Measurements from ENCODE around the gene TMEM235. TPM values are rescaled to one million over a fixed set of nuclear protein-coding genes. Genes with fewer than 3 reads are reported as not detected.
A peak's percentile ranks its signal among the peaks of the same experiment; 100 is the strongest.

The TMEM235 gene
- total and polyA plus RNA-seq, 5 donors: not detected

GRCh38 chr17:78276098-78276887 lies 44.9 kb downstream of the TMEM235 start:
- DNase-seq: no peak
- no peaks in the 10 kb centered on the region for H3K9me3 ChIP-seq (ENCODE audit: control insufficient read depth, low read length)
- WGBS: 85% methylated on average over 15 of the region's 15 CpGs
- no peaks in the 10 kb centered on the region for H3K27me3 ChIP-seq (ENCODE audit: control insufficient read depth, insufficient read depth)
- intact Hi-C loops (cut with DNase I): no loop called here
- no peak for ATAC-seq
- H3K4me1 ChIP-seq (ENCODE audit: control insufficient read depth, insufficient read depth, low read length): no peaks in the 10 kb centered on the region
- no peak overlapping the region for H3K4me3 ChIP-seq (ENCODE audit: low read length)
- H3K27ac ChIP-seq (ENCODE audit: low read length): no peak overlapping the region

- H3K27me3 ChIP-seq (ENCODE audit: control insufficient read depth, insufficient read depth): no peaks in the 10 kb centered on the region
- H3K9me3 ChIP-seq (ENCODE audit: control insufficient read depth, low read length): no peaks in the 10 kb centered on the region
- WGBS: 70% methylated on average over 11 of the region's 11 CpGs
- no peak overlapping the region for H3K27ac ChIP-seq (ENCODE audit: low read length)
- ATAC-seq (peak in 1 of 2 donors; percentile 22), DNase-seq (peak in 1 of 3 donors; percentile 21)
- no peaks in the 10 kb centered on the region for H3K4me1 ChIP-seq (ENCODE audit: control insufficient read depth, insufficient read depth, low read length)
- no peak overlapping the region for H3K4me3 ChIP-seq (ENCODE audit: low read length)
- intact Hi-C loops (cut with DNase I): no loop called here
These were observed 46.8 kb downstream of the TMEM235 start for GRCh38 chr17:78278139-78278741.

DNA sequence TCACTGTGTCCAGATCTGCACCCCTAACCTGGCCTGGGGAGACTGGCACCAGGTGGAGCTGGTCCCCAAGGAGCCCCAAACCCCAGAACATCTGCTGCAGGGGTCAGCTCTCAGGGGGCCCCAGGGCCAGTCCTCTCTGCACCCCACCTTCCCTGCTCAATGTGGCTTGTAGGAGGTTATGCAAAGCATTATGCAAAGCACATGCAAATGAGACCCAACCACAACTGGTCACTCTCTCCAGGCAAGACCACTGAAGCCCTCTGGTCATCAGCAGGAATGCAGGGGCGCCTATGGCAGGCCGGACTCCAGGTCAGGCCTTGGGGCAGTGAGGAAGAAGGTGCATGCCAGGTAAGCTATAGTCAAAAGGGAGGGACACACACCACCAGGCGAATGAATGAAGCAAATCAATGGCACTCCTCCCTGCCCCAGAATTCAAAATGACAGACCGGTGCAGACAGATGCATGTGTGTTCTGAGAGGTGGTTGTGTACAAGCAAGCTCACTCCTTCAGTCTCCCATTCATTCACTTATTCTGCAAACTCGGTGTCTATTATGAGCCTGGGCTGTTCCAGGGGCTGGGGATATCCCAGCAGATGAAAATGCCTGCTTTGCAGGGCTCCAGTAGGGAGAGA lies 48.0 kb downstream of the TMEM235 start:
- Histone ChIP-seq H3K4me3 (ENCODE audit: low read length) (no peak overlapping the region), H3K4me1 (ENCODE audit: control insufficient read depth, insufficient read depth, low read length) (no peaks in the 10 kb centered on the region), H3K27me3 (ENCODE audit: control insufficient read depth, insufficient read depth) (no peaks in the 10 kb centered on the region), H3K9me3 (ENCODE audit: control insufficient read depth, low read length) (no peaks in the 10 kb centered on the region), H3K27ac (ENCODE audit: low read length) (no peak overlapping the region)
- ATAC-seq: no peak
- WGBS: 94% methylated on average over 5 of the region's 5 CpGs
- DNase-seq: no peak
- intact Hi-C loops (cut with DNase I): no loop called here

DNA sequence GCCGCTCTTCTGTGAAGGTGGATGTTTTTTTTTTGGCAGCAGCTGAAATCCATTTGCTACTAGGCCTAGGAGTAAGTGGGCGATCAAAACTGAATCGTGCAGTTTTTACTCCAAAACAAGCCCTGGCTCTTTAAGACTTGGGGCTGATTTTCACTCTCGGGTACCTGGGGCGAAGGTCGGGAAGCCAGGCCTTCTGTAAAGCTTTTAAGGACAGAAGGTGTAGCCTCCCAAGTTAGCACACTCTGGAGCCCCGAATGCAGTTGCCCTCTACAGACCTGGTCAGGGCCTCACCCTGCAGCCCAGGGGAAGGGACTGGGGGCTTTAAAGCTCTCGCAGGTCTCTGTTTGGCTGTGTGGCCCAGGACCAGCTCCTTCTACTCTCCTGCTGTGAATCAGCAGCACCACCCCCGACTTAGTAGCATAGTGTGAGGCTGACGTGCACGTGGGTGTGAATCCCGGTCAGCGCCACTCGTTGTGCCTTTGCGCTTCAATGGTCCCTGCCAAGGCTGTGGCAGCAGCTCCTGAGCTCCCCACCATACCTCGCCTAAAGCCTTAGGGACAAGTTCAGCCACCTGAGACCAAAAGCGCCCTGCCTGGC lies 49.9 kb downstream of the TMEM235 start:
- Histone ChIP-seq H3K4me1 (ENCODE audit: control insufficient read depth, insufficient read depth, low read length) (no peaks in the 10 kb centered on the region), H3K27ac (ENCODE audit: low read length) (no peak overlapping the region), H3K9me3 (ENCODE audit: control insufficient read depth, low read length) (no peaks in the 10 kb centered on the region), H3K4me3 (ENCODE audit: low read length) (no peak overlapping the region), H3K27me3 (ENCODE audit: control insufficient read depth, insufficient read depth) (no peaks in the 10 kb centered on the region)
- ATAC-seq: no peak
- 88% methylated on average over 17 of the region's 17 CpGs for WGBS
- intact Hi-C loops (cut with DNase I): no loop called here
- DNase-seq: no peak

DNA sequence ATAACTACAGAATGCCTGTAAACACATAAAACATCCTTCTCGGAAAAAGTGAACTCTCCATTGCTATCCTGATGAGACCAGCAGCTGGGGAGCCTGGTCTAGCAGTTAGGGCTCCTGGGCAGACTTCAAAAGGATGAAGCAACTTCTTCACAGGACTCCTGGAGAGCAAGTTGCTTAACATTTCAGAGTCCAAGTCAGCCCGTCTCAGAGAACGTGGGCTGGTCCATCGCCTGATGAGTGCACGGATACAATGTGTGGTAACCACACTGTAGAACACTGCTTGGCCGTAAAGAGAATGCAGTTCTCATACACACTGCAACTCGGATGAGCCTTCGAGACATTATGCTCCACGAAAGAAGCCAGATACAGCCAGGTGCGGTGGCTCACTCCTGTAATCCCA lies 52.7 kb downstream of the TMEM235 start:
- no peaks in the 10 kb centered on the region for H3K4me1 ChIP-seq (ENCODE audit: control insufficient read depth, insufficient read depth, low read length)
- ATAC-seq (no peak), DNase-seq (no peak)
- H3K27me3 ChIP-seq (ENCODE audit: control insufficient read depth, insufficient read depth): no peaks in the 10 kb centered on the region
- H3K9me3 ChIP-seq (ENCODE audit: control insufficient read depth, low read length): no peaks in the 10 kb centered on the region
- no peak overlapping the region for H3K4me3 ChIP-seq (ENCODE audit: low read length)
- intact Hi-C loops (cut with DNase I): no loop called here
- no peak overlapping the region for H3K27ac ChIP-seq (ENCODE audit: low read length)
- 74% methylated on average over 10 of the region's 10 CpGs for WGBS

DNA sequence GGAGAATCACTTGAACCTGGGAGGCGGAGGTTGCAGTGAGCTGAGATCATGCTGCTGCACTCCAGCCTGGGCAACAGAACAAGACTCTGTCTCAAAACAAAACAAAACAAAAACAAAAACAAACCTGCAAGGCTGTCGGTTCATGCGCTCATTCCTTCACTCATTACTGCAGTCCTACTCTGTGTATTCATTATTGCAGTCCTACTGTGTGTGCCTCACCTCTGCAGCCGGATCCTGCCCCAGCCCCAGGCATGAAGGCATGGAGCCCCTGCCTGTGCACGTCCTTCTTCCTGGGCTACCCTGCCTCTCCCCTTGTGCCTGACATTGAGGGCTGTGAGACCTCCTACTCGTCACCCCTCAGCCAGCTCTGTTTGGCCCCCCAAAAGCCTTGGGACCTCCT lies 57.6 kb downstream of the TMEM235 start:
- no peak overlapping the region for H3K27ac ChIP-seq (ENCODE audit: low read length)
- intact Hi-C loops (cut with DNase I): loop anchor here in 2 of 4 donors (2.0 to 5.0 kb wide), 3 partner anchors 78 to 134 kb away; no protein-coding TSS in a partner anchor
- no peaks in the 10 kb centered on the region for H3K27me3 ChIP-seq (ENCODE audit: control insufficient read depth, insufficient read depth)
- WGBS: 84% methylated on average over 6 of the region's 6 CpGs
- no peaks in the 10 kb centered on the region for H3K4me1 ChIP-seq (ENCODE audit: control insufficient read depth, insufficient read depth, low read length)
- ATAC-seq (no peak), DNase-seq (no peak)
- no peak overlapping the region for H3K4me3 ChIP-seq (ENCODE audit: low read length)
- H3K9me3 ChIP-seq (ENCODE audit: control insufficient read depth, low read length): no peaks in the 10 kb centered on the region

- WGBS: 30% methylated on average over 15 of the region's 15 CpGs
- intact Hi-C loops (cut with DNase I): loop anchor here in 3 of 4 donors (2.0 to 5.0 kb wide), 5 partner anchors 67 to 133 kb away; partner anchors contain the start of gene SOCS3 (in 1 of the 3)
- H3K27ac ChIP-seq (ENCODE audit: low read length): no peak overlapping the region
- ATAC-seq: peak; percentile 93 to 95
- no peak overlapping the region for H3K4me3 ChIP-seq (ENCODE audit: low read length)
- no peaks in the 10 kb centered on the region for H3K9me3 ChIP-seq (ENCODE audit: control insufficient read depth, low read length)
- H3K4me1 ChIP-seq (ENCODE audit: control insufficient read depth, insufficient read depth, low read length): no peaks in the 10 kb centered on the region
- peak; percentile 83 to 91 (median 88) for DNase-seq
- H3K27me3 ChIP-seq (ENCODE audit: control insufficient read depth, insufficient read depth): no peaks in the 10 kb centered on the region
These were observed 58.5 kb downstream of the TMEM235 start for GRCh38 chr17:78289802-78290363.

Other genes starting within 250 kb of the TMEM235 start
- 10 to 100 TPM; 27.9 to 45.4 (median 38.2) TPM for gene TMC6, start 102.9 kb upstream of the TMEM235 start, total RNA-seq
- 21.2 TPM for gene TMC6, start 102.9 kb upstream of the TMEM235 start, polyA plus RNA-seq
- 1 to 10 TPM; 2.6 to 3.9 (median 3.0) TPM for gene TMC8, start 100.9 kb upstream of the TMEM235 start, total RNA-seq
- 2.4 TPM for gene TMC8, start 100.9 kb upstream of the TMEM235 start, polyA plus RNA-seq
- not detected for gene C17orf99, start 85.2 kb upstream of the TMEM235 start, total RNA-seq
- gene C17orf99, start 85.2 kb upstream of the TMEM235 start, polyA plus RNA-seq: not detected
- gene SYNGR2, start 63.0 kb upstream of the TMEM235 start, total RNA-seq: 10 to 100 TPM; 81.9 to 92.2 (median 83.9) TPM
- 85.8 TPM for gene SYNGR2, start 63.0 kb upstream of the TMEM235 start, polyA plus RNA-seq
- gene TK1, start 44.6 kb upstream of the TMEM235 start, total RNA-seq: 1 to 10 TPM in 2 of 4 donors, under 1 TPM in 2; 0.51 to 5.2 (median 1.9) TPM
- 1.2 TPM for gene TK1, start 44.6 kb upstream of the TMEM235 start, polyA plus RNA-seq
- 10 to 100 TPM; 17.5 to 53.3 (median 37.2) TPM for gene AFMID, start 44.3 kb upstream of the TMEM235 start, total RNA-seq
- 30.6 TPM for gene AFMID, start 44.3 kb upstream of the TMEM235 start, polyA plus RNA-seq
- 1 to 10 TPM in 2 of 4 donors, under 1 TPM in 1, not detected in 1; 0.17 to 1.3 (median 1.1) TPM for gene BIRC5, start 17.4 kb upstream of the TMEM235 start, total RNA-seq
- gene BIRC5, start 17.4 kb upstream of the TMEM235 start, polyA plus RNA-seq: 0.29 TPM
- gene SOCS3, start 128.4 kb downstream of the TMEM235 start, total RNA-seq: 10 to 100 TPM in 3 of 4 donors, 1 to 10 TPM in 1; 6.6 to 51.2 (median 11.6) TPM
- gene SOCS3, start 128.4 kb downstream of the TMEM235 start, polyA plus RNA-seq: 52.6 TPM
- gene PGS1, start 147.0 kb downstream of the TMEM235 start, total RNA-seq: 10 to 100 TPM; 20.2 to 22.2 (median 20.8) TPM
- 13.9 TPM for gene PGS1, start 147.0 kb downstream of the TMEM235 start, polyA plus RNA-seq

Measured in right cardiac atrium (tissue), 5 donors.